Measurements from ENCODE around the gene ABCD2.
"Not testable (repeated sequence)": the region's sequence is repeated elsewhere in the genome, so short reads cannot be mapped to it uniquely, and the experiment has no call there.

Gene ABCD2

DNA sequence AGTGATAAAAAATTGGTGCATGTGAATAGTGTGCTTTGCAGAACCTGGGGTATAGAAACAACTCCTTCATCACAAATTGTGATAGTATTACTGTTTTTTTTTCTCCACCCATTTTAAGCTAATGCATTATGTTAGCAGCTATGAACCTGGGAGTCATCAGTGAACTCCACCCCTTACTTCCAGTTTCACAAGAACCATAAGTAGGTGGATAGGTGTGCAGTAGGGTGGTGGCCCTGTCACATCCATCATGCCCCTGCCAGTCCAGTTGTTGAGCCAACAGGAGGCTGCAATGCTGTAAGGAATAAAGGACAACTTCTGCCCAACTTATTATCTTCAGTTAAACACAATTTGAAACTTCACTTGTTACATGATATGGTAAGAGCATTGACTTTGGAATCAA is 85.7 kb downstream of the ABCD2 start:
- no peak for DNase-seq (ENCODE audit: low spot score)

DNA sequence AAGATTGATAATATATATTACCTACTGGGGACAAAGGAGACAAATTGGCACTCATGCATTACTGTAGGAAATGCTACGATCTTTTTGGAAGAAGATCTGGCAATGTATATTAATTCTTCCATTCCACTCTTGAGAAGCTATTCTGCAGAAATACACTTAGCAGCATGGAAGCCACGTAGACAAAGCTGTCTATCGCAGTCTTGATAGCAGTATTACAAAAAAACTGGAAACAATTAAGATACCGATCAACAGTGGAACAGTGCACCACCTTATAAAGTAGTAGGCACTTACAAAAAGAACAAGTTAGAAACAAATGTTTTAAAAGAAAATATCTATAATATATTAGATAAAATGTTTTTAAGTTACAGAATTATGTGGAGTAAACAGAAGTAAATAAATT is 87.2 kb downstream of the ABCD2 start:
- no peak for DNase-seq (ENCODE audit: low spot score)

DNA sequence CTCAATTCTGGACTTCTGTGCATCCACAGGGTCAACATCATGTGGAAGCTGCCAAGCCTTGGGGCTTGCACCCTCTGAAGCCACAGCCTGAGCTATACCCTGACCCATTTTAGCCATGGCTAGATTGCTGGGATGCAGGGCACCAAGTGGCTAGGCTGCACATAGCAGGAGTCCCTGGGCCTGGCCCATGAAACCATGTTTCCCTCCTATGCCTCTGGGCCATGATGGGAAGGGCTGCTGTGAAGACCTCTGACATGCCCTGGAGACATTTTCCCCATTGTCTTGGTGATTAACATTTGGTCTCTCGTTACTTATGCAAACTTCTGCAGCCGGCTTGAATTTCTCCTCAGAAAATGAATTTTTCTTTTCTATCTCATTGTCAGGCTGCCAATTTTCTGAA is 92.6 kb downstream of the ABCD2 start:
- no peak for DNase-seq (ENCODE audit: low spot score)

DNA sequence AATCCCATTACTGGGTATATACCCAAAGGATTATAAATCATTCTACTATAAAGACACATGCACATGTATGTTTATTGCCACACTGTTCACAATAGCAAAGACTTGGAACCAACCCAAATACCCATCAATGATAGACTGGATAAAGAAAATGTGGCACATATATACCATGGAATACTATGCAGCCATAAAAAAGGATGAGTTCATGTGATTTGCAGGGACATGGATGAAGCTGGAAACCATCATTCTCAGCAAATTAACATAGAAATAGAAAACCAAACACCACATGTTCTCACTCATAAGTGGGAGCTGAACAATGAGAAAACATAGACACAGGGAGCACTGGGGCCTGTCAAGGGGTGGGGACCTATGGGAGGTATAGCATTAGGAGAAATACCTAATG is 97.4 kb downstream of the ABCD2 start:
- not testable (repeated sequence) for DNase-seq (ENCODE audit: low spot score)

DNA sequence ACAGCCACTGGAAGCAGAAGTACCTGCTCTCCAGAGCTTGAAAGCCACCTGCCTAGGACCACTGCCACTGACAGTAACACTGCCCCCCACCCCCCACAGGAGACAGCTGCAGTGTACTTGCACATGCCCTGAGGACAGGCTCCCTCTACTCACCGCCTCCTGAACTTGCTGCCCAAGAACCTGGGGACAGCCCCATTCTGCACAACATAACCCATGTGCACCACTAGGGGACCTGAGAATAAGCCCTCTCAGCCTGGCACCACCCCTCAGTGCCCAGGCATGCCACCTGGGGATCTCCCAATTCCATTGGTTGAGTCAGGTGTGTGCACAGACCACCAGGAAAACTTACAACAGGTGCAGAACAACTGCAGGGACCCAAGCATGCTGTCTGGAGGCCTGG is 109.6 kb downstream of the ABCD2 start:
- DNase-seq (ENCODE audit: low spot score): no peak

DNA sequence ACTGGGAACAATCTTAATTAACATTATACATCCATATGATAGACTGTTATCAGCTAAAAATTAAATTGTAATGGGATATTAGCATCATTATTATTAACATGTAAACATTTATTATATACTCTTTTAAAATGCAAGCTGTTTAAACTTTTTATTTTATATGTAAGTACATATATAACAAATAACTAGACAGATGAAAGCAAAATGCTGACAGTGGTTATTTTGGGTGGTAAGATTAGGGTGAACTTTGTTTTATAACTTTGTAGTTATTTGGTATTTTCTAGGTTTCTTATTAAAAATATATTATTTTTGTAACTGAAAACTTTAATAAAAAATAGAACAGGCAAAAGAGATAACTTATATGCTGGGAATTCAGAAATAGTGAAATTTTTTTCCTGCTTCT is 114.0 kb downstream of the ABCD2 start:
- no peak for DNase-seq (ENCODE audit: low spot score)

DNA sequence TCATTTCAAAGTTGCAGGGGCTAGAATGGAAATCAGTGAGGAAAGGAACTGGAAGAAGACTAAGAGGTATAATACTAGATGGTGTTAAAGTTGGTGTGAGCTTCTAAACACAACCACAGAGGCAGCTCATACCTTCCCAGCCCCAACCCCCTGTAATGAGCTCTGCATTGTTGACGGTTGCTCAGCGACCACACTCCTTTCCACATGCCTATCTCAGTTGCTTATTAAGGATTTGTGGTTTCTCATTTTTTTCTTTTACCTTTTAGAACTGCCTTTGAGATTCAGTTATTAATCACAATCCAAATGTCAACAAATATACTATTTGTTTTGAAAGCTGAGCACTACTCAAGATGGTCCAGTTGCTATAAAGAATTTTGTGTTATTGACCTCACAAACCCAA is 114.6 kb downstream of the ABCD2 start:
- DNase-seq (ENCODE audit: low spot score): no peak

DNA sequence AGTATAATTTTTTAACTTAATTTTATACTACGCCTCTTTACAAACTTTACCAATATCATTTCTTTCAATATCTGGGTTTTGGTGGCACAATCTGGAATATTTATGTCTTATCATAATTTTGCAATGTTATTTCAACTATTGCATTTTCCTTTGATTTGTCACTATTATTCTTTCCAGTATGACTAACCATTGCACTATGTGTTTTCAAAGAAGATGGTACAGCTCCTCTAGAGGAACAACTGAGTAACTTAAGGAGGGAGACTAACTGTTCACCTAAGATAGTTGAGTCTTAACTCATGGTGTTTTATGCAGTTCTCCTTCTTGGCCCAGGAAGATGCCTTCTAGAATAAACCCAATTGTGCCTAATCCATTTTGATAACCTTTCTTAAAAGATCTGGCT is 116.2 kb downstream of the ABCD2 start:
- DNase-seq (ENCODE audit: low spot score): no peak

DNA sequence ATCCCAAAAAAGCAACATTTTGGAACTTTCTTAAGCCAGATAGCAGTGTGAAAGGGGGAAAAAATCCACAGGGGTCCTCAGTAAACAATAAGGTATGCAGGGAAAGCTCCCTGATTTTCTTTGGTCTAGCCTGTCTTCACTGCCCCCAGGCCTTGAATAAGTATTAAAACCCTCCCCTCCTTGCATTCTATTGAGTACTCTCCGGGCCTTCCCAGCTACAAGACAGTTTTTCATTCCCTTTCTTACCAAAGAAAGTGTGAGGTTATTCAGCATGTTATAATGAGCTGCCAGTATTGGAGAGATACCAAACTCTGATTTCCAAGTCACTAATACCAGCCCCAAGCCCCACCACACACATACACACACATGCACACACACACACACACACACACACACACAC is 116.9 kb downstream of the ABCD2 start:
- no peak for DNase-seq (ENCODE audit: low spot score)
